HEK293 (cell line): ENCODE results near the gene UFSP2.

ENCODE experiments used
- CTCF ChIA-PET: fragments of 350-600 bp; formaldehyde crosslinking; extraction: SDS; loops from one replicate; lab custom pipeline; 2021; ENCODE audit warnings: antibody characterized with exemption; lab: Yijun Ruan, JAX
- POLR2A ChIA-PET: fragments of 300-600 bp; formaldehyde crosslinking; extraction: SDS; loops from one replicate; lab custom pipeline; 2020; ENCODE audit warnings: antibody characterized with exemption, inconsistent platforms; lab: Yijun Ruan, JAX
- H3K27ac ChIP-seq: fragments of 200-500 bp; sonication (Bioruptor generic); 2 replicates; pipeline ENCODE4 v1.5.1; 2014; ENCODE audit warnings: low read depth, low read length, control low read depth, inconsistent platforms; ENCODE audit errors: extremely low read depth
- H3K36me3 ChIP-seq, 2 experiments: fragments of 200-500 bp in 1 of 2; sonication (Bioruptor generic) in 1 of 2; 1 replicate in 1 of 2; 2 replicates in 1 of 2; pipeline ENCODE4 v1.5.1; 2014 to 2017; ENCODE audit warnings: inconsistent platforms in 2 of 2, low read length in 2 of 2; ENCODE audit not compliant: control insufficient read depth in 2 of 2, insufficient read depth in 1 of 2
- H3K4me1 ChIP-seq: fragments of 200-500 bp; sonication (Bioruptor generic); 2 replicates; pipeline ENCODE4 v1.5.1; 2014; ENCODE audit warnings: mild to moderate bottlenecking, low read length, inconsistent platforms; ENCODE audit not compliant: control insufficient read depth, insufficient read depth
- H3K4me3 ChIP-seq: 2 replicates; pipeline ENCODE4 v1.5.1; 2011; ENCODE audit warnings: low read depth, mild to moderate bottlenecking, control low read depth, low read length, moderate library complexity
- H3K9me3 ChIP-seq: fragments of 200-500 bp; sonication (Bioruptor generic); 2 replicates; pipeline ENCODE4 v1.5.1; 2014; ENCODE audit warnings: low read depth, low read length, inconsistent platforms; ENCODE audit not compliant: control insufficient read depth, insufficient read depth
- EGR2 ChIP-seq: fragments of 450-650 bp; formaldehyde crosslinking; IDR thresholded peaks from 2 replicates; pipeline ENCODE4 v1.5.1; 2016; ENCODE audit warnings: low read depth, missing biosample characterization, missing genetic modification characterization
- FEZF1 ChIP-seq: fragments of 450-650 bp; formaldehyde crosslinking; IDR thresholded peaks from 2 replicates; pipeline ENCODE4 v1.5.1; 2016; ENCODE audit warnings: missing biosample characterization, missing genetic modification characterization
- KLF10 ChIP-seq: fragments of 450-650 bp; IDR thresholded peaks from 2 replicates; pipeline ENCODE4 v1.5.1; 2018; ENCODE audit warnings: missing biosample characterization, mild to moderate bottlenecking, missing genetic modification characterization
- KLF9 ChIP-seq: fragments of 450-650 bp; formaldehyde crosslinking; IDR thresholded peaks from 2 replicates; pipeline ENCODE4 v1.5.1; 2016; ENCODE audit warnings: missing biosample characterization, missing genetic modification characterization, low read depth
- PRDM1 ChIP-seq: fragments of 450-650 bp; formaldehyde crosslinking; IDR thresholded peaks from 2 replicates; pipeline ENCODE4; 2016; ENCODE audit warnings: missing biosample characterization, missing genetic modification characterization
- ZBTB8A ChIP-seq: fragments of 450-650 bp; formaldehyde crosslinking; IDR thresholded peaks from 2 replicates; pipeline ENCODE4 v1.5.1; 2016; ENCODE audit warnings: missing biosample characterization, missing genetic modification characterization
- ZFP37 ChIP-seq: fragments of 450-650 bp; formaldehyde crosslinking; IDR thresholded peaks from 2 replicates; pipeline ENCODE4 v1.5.1; 2016; ENCODE audit warnings: missing biosample characterization, missing genetic modification characterization
- ZNF112 ChIP-seq: fragments of 450-650 bp; formaldehyde crosslinking; IDR thresholded peaks from 2 replicates; pipeline ENCODE4 v1.5.0; 2017; ENCODE audit warnings: missing biosample characterization, missing genetic modification characterization
- ZNF23 ChIP-seq: fragments of 450-650 bp; formaldehyde crosslinking; IDR thresholded peaks from 2 replicates; pipeline ENCODE4 v1.5.1; 2016; ENCODE audit warnings: missing biosample characterization, missing genetic modification characterization, borderline replicate concordance
- ZNF248 ChIP-seq: fragments of 450-650 bp; formaldehyde crosslinking; IDR thresholded peaks from 2 replicates; pipeline ENCODE4 v1.5.1; 2017; ENCODE audit warnings: missing biosample characterization, missing genetic modification characterization
- ZNF449 ChIP-seq: fragments of 450-650 bp; formaldehyde crosslinking; IDR thresholded peaks from 2 replicates; pipeline ENCODE4 v1.5.1; 2017; ENCODE audit warnings: missing biosample characterization, mild to moderate bottlenecking, missing genetic modification characterization, moderate library complexity
- ZNF518A ChIP-seq: fragments of 450-650 bp; formaldehyde crosslinking; conservative IDR thresholded peaks from 2 replicates; pipeline ENCODE4 v1.5.1; 2016; ENCODE audit warnings: low read depth, missing biosample characterization, missing genetic modification characterization
- ZNF530 ChIP-seq: fragments of 450-650 bp; formaldehyde crosslinking; IDR thresholded peaks from 2 replicates; pipeline ENCODE4 v1.5.1; 2016; ENCODE audit warnings: low read depth, missing biosample characterization, missing genetic modification characterization
- ZNF596 ChIP-seq: fragments of 450-650 bp; IDR thresholded peaks from 2 replicates; pipeline ENCODE4 v1.5.0; 2018; ENCODE audit warnings: missing biosample characterization, mild to moderate bottlenecking, missing genetic modification characterization, moderate library complexity
- ZNF600 ChIP-seq: fragments of 450-650 bp; formaldehyde crosslinking; IDR thresholded peaks from 2 replicates; pipeline ENCODE4 v1.5.1; 2016; ENCODE audit warnings: missing biosample characterization, missing genetic modification characterization
- ZNF610 ChIP-seq: fragments of 450-650 bp; formaldehyde crosslinking; IDR thresholded peaks from 2 replicates; pipeline ENCODE4 v1.5.1; 2016; ENCODE audit warnings: missing biosample characterization, missing genetic modification characterization, borderline replicate concordance
- ZNF621 ChIP-seq: fragments of 450-650 bp; formaldehyde crosslinking; IDR thresholded peaks from 2 replicates; pipeline ENCODE4 v1.5.1; 2017; ENCODE audit warnings: missing biosample characterization, missing genetic modification characterization
- ZNF664 ChIP-seq: fragments of 450-650 bp; formaldehyde crosslinking; IDR thresholded peaks from 2 replicates; pipeline ENCODE4 v1.5.1; 2016; ENCODE audit warnings: missing biosample characterization, missing genetic modification characterization
- ZNF707 ChIP-seq: fragments of 450-650 bp; formaldehyde crosslinking; IDR thresholded peaks from 2 replicates; pipeline ENCODE4 v1.5.1; 2016; ENCODE audit warnings: missing biosample characterization, missing genetic modification characterization
- ZNF843 ChIP-seq: fragments of 450-650 bp; formaldehyde crosslinking; IDR thresholded peaks from 2 replicates; pipeline ENCODE4 v1.5.1; 2016; ENCODE audit warnings: missing biosample characterization, missing genetic modification characterization
- TF ChIP-seq, protein P1 (sequence below): fragments of 450-650 bp; formaldehyde crosslinking; IDR thresholded peaks from 2 replicates; pipeline ENCODE4 v1.5.1; 2016; ENCODE audit warnings: missing biosample characterization, missing genetic modification characterization, low read depth
- TF ChIP-seq, protein P2 (sequence below): fragments of 450-650 bp; formaldehyde crosslinking; IDR thresholded peaks from 2 replicates; pipeline ENCODE4 v1.5.1; 2017; ENCODE audit warnings: missing biosample characterization, missing genetic modification characterization
- TF ChIP-seq, protein P3 (sequence below): fragments of 450-650 bp; formaldehyde crosslinking; IDR thresholded peaks from 2 replicates; pipeline ENCODE4 v1.5.1; 2017; ENCODE audit warnings: missing biosample characterization, missing genetic modification characterization

UFSP2 gene

DNA sequence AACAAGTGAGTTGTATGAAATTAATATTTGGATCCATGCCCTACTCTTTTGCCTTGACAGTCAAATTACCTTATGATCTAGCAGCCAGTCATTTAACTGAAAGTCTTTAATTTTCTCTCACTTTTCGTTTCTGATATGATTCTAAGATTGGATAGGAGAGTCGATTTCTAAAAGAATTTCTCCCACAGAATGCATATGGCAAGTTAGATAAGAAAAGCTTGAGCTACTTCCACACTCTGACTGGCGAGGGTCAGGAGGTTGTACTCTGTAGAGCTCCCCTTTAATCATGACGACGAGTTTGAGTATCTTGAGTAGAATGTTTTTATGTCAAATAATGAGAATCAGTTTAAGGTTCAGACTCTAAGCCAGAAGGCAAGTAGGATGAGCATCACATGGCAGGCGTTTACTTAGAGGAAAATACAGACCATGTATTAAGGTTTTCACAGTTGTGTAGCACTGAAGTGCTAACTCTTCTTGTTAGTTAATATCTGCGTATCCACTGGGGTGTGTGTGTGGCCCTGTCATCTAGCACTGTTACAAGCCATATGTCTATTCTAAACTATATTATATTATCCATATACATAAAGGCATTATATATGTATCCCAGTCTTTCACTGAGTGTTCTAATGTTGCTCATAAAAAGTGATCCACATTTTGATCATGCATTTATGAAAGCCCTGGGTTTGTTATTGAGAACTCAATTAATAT lies 67.9 kb downstream of the UFSP2 start:
- peaks cover 4% of the 10 kb centered on the region; the same call in 1 of the 2 replicates for H3K4me1 ChIP-seq
- ChIA-PET POLR2A (no interaction called here), CTCF (interaction anchor here (0.7 kb wide), 1 partner anchor 79 kb away, joined by 3 read pairs; no protein-coding TSS in a partner anchor)
- no peak overlapping the region for H3K4me3 ChIP-seq
- H3K9me3 ChIP-seq: no peaks in the 10 kb centered on the region
- TF ChIP-seq, protein P1, sequence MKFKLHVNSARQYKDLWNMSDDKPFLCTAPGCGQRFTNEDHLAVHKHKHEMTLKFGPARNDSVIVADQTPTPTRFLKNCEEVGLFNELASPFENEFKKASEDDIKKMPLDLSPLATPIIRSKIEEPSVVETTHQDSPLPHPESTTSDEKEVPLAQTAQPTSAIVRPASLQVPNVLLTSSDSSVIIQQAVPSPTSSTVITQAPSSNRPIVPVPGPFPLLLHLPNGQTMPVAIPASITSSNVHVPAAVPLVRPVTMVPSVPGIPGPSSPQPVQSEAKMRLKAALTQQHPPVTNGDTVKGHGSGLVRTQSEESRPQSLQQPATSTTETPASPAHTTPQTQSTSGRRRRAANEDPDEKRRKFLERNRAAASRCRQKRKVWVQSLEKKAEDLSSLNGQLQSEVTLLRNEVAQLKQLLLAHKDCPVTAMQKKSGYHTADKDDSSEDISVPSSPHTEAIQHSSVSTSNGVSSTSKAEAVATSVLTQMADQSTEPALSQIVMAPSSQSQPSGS (tag by site-specific recombination): no peak
- TF ChIP-seq PRDM1: no peak
- TF ChIP-seq ZNF621 (tag by site-specific recombination): no peak
- TF ChIP-seq KLF10 (tag by site-specific recombination): no peak
- TF ChIP-seq ZNF112 (tag by site-specific recombination): no peak
- no peak for TF ChIP-seq ZNF596 (tag by site-specific recombination)
- TF ChIP-seq ZFP37 (tag by site-specific recombination): no peak
- no peak for TF ChIP-seq ZNF449 (tag by site-specific recombination)
- no peak for TF ChIP-seq FEZF1
- TF ChIP-seq ZNF707 (tag by site-specific recombination): no peak
- no peak for TF ChIP-seq ZNF664 (tag by site-specific recombination)
- TF ChIP-seq ZNF610 (tag by site-specific recombination): no peak
- TF ChIP-seq ZNF248 (tag by site-specific recombination): no peak
- no peak overlapping the region for H3K27ac ChIP-seq
- peaks cover 0 to 51% of the 10 kb centered on the region in 2 experiments for H3K36me3 ChIP-seq

DNA sequence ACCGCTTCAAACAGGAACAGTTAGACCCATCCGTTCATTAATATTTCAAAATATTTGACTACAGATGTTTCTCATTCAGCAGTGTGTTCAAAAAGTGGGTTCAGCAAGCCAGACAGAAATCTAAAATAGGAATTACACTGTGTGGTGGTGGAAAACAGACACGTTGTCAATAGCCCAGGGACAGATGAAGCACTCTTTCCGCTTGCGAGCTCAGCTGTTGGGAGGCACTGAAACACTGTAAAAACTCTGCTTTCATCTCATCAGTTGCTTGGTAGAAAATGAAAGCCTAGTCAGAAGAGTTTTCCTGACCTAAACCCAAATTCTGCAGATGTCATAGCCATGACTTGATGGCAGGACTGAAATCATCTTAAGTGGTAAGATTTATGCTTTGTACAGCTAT lies 68.6 kb downstream of the UFSP2 start:
- POLR2A ChIA-PET: no interaction called here
- H3K4me1 ChIP-seq: peaks cover 4% of the 10 kb centered on the region; the same call in 1 of the 2 replicates
- TF ChIP-seq ZNF600 (tag by site-specific recombination) (no peak), KLF9 (tag by site-specific recombination) (no peak), ZNF843 (tag by site-specific recombination) (no peak), ZBTB8A (tag by site-specific recombination) (no peak), ZNF23 (no peak), ZNF530 (tag by site-specific recombination) (no peak), ZNF518A (no peak), EGR2 (tag by site-specific recombination) (no peak)
- TF ChIP-seq, protein P2, sequence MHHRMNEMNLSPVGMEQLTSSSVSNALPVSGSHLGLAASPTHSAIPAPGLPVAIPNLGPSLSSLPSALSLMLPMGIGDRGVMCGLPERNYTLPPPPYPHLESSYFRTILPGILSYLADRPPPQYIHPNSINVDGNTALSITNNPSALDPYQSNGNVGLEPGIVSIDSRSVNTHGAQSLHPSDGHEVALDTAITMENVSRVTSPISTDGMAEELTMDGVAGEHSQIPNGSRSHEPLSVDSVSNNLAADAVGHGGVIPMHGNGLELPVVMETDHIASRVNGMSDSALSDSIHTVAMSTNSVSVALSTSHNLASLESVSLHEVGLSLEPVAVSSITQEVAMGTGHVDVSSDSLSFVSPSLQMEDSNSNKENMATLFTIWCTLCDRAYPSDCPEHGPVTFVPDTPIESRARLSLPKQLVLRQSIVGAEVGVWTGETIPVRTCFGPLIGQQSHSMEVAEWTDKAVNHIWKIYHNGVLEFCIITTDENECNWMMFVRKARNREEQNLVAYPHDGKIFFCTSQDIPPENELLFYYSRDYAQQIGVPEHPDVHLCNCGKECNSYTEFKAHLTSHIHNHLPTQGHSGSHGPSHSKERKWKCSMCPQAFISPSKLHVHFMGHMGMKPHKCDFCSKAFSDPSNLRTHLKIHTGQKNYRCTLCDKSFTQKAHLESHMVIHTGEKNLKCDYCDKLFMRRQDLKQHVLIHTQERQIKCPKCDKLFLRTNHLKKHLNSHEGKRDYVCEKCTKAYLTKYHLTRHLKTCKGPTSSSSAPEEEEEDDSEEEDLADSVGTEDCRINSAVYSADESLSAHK (tag by site-specific recombination): no peak
- TF ChIP-seq, protein P3, sequence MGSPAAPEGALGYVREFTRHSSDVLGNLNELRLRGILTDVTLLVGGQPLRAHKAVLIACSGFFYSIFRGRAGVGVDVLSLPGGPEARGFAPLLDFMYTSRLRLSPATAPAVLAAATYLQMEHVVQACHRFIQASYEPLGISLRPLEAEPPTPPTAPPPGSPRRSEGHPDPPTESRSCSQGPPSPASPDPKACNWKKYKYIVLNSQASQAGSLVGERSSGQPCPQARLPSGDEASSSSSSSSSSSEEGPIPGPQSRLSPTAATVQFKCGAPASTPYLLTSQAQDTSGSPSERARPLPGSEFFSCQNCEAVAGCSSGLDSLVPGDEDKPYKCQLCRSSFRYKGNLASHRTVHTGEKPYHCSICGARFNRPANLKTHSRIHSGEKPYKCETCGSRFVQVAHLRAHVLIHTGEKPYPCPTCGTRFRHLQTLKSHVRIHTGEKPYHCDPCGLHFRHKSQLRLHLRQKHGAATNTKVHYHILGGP (tag by site-specific recombination): no peak

More for the DNA sequence above, 68.6 kb downstream of the UFSP2 start:
- no peak overlapping the region for H3K4me3 ChIP-seq
- no peak overlapping the region for H3K27ac ChIP-seq
- H3K9me3 ChIP-seq: no peaks in the 10 kb centered on the region
- CTCF ChIA-PET: no interaction called here
- peaks cover 0 to 57% of the 10 kb centered on the region in 2 experiments for H3K36me3 ChIP-seq
